IMR-90 (cell line): ENCODE data around the gene HES1. TPM values are rescaled to one million over a fixed set of nuclear protein-coding genes. Genes with fewer than 3 reads are reported as not detected.

Experiments
- ATAC-seq: fragments of 200-7000 bp; cut with Tn5 transposase; 2 replicates; pipeline ENCODE4 v1.9.1; 2020; ENCODE audit warnings: low read depth, mild to moderate bottlenecking, moderate library complexity
- BruUV-seq: library from RNA; stranded (reverse); fragments of 400-500 nt; replicated peaks from 2 replicates; lab custom pipeline; 2021; lab: Mats Ljungman, UMichigan
- CTCF ChIA-PET: fragments of 300-600 bp; formaldehyde crosslinking; extraction: SDS; loops from one replicate; lab custom pipeline; 2021; ENCODE audit warnings: antibody characterized with exemption; lab: Yijun Ruan, JAX
- POLR2A ChIA-PET: fragments of 300-600 bp; sonication (Branson Sonifier 250); formaldehyde crosslinking; loops from one replicate; lab custom pipeline; 2022; ENCODE audit warnings: antibody characterized with exemption; ENCODE audit not compliant: unreplicated experiment; lab: Charles Lee
- DNase-seq: peaks from one replicate; pipeline ENCODE4 v3.0.0; 2013
- H2AFZ ChIP-seq: replicated peaks from 2 replicates; pipeline ENCODE3; 2013; ENCODE audit warnings: low read length, mild to moderate bottlenecking; ENCODE audit not compliant: poor library complexity
- H2AK5ac ChIP-seq: 2 replicates; pipeline ENCODE4 v1.6.1; 2013; ENCODE audit warnings: low read depth, low read length, inconsistent platforms
- H2AK9ac ChIP-seq: replicated peaks from 2 replicates; pipeline ENCODE3; 2013; ENCODE audit warnings: mild to moderate bottlenecking, low read depth, low read length, moderate library complexity; ENCODE audit not compliant: poor library complexity
- H2BK120ac ChIP-seq: 2 replicates; pipeline ENCODE4 v1.6.1; 2013; ENCODE audit warnings: low read depth, low read length, inconsistent platforms
- H2BK15ac ChIP-seq: 3 replicates; pipeline ENCODE4 v1.6.1; 2013; ENCODE audit warnings: low read depth, low read length, inconsistent platforms
- H2BK20ac ChIP-seq: 2 replicates; pipeline ENCODE4 v1.6.1; 2013; ENCODE audit warnings: low read depth, mild to moderate bottlenecking, inconsistent platforms, low read length, moderate library complexity
- H2BK5ac ChIP-seq: 2 replicates; pipeline ENCODE4 v1.6.1; 2013; ENCODE audit warnings: mild to moderate bottlenecking, low read depth, low read length, inconsistent platforms; ENCODE audit not compliant: poor library complexity, severe bottlenecking
- H3K14ac ChIP-seq: replicated peaks from 2 replicates; pipeline ENCODE4 v1.6.1; 2013; ENCODE audit warnings: low read depth, low read length, inconsistent platforms
- H3K18ac ChIP-seq: 2 replicates; pipeline ENCODE4 v1.6.1; 2013; ENCODE audit warnings: low read depth, low read length, control low read depth
- H3K23ac ChIP-seq: 2 replicates; pipeline ENCODE4 v1.6.1; 2013; ENCODE audit warnings: low read depth, low read length, inconsistent platforms
- H3K27ac ChIP-seq: 2 replicates; pipeline ENCODE4 v1.5.1; 2013; ENCODE audit warnings: mild to moderate bottlenecking, control low read depth, low read length; ENCODE audit not compliant: insufficient read depth
- H3K27me3 ChIP-seq: 2 replicates; pipeline ENCODE4 v1.6.1; 2013; ENCODE audit warnings: low read length; ENCODE audit not compliant: control insufficient read depth, insufficient read depth
- H3K36me3 ChIP-seq: 2 replicates; pipeline ENCODE4 v1.6.1; 2013; ENCODE audit warnings: low read length, mixed read lengths; ENCODE audit not compliant: control insufficient read depth, insufficient read depth
- H3K4ac ChIP-seq: 2 replicates; pipeline ENCODE4 v1.6.1; 2013; ENCODE audit warnings: low read depth, low read length, inconsistent platforms
- H3K4me1 ChIP-seq: 2 replicates; pipeline ENCODE4 v1.6.1; 2013; ENCODE audit warnings: low read length, mixed read lengths; ENCODE audit not compliant: control insufficient read depth, insufficient read depth
- H3K4me2 ChIP-seq: 2 replicates; pipeline ENCODE4 v1.6.1; 2013; ENCODE audit warnings: low read depth, mild to moderate bottlenecking, control low read depth, low read length, moderate library complexity
- H3K4me3 ChIP-seq: 2 replicates; pipeline ENCODE4 v1.5.1; 2013; ENCODE audit warnings: low read depth, mild to moderate bottlenecking, control low read depth, low read length, moderate library complexity; ENCODE audit not compliant: insufficient read depth
- H3K56ac ChIP-seq: 2 replicates; pipeline ENCODE4 v1.6.1; 2013; ENCODE audit warnings: low read length, inconsistent platforms; ENCODE audit not compliant: insufficient read depth; ENCODE audit errors: extremely low read depth
- H3K79me1 ChIP-seq, 2 experiments: 2 replicates each; pipeline ENCODE4 v1.6.1; 2013; ENCODE audit warnings: low read length in 2 of 2, inconsistent platforms in 1 of 2, low read depth in 1 of 2
- H3K9ac ChIP-seq: 2 replicates; pipeline ENCODE4 v1.6.1; 2013; ENCODE audit warnings: low read depth, low read length, control low read depth
- H3K9me1 ChIP-seq: 2 replicates; pipeline ENCODE4 v1.6.1; 2013; ENCODE audit warnings: low read length, inconsistent platforms; ENCODE audit not compliant: insufficient read depth
- H3K9me3 ChIP-seq: 2 replicates; pipeline ENCODE4 v1.6.1; 2013; ENCODE audit warnings: low read length; ENCODE audit not compliant: control insufficient read depth, insufficient read depth
- H4K20me1 ChIP-seq: 2 replicates; pipeline ENCODE4 v1.6.1; 2013; ENCODE audit warnings: low read length, inconsistent platforms; ENCODE audit not compliant: insufficient read depth
- H4K5ac ChIP-seq: 2 replicates; pipeline ENCODE4 v1.6.1; 2013; ENCODE audit warnings: mild to moderate bottlenecking, low read depth, low read length, control low read depth
- H4K8ac ChIP-seq, 2 experiments: 2 replicates each; pipeline ENCODE4 v1.6.1; 2013; ENCODE audit warnings: low read depth in 2 of 2, low read length in 2 of 2, control low read depth in 1 of 2, inconsistent platforms in 1 of 2
- H4K91ac ChIP-seq: 2 replicates; pipeline ENCODE4 v1.6.1; 2013; ENCODE audit warnings: low read depth, low read length, inconsistent platforms; ENCODE audit not compliant: insufficient read depth
- BHLHE40 ChIP-seq: fragments of 150-350 bp; IDR thresholded peaks from 2 replicates; pipeline ENCODE4 v1.6.1; 2016; ENCODE audit warnings: mild to moderate bottlenecking, low read depth, low read length
- CEBPB ChIP-seq: IDR thresholded peaks from 2 replicates; pipeline ENCODE4 v1.6.1; 2012; ENCODE audit warnings: low read depth, low read length, improper control_type of control experiment
- MAZ ChIP-seq: IDR thresholded peaks from 2 replicates; pipeline ENCODE4 v1.6.1; 2012; ENCODE audit warnings: low read depth, mild to moderate bottlenecking, low read length, improper control_type of control experiment, moderate library complexity, borderline replicate concordance
- MXI1 ChIP-seq: IDR thresholded peaks from 2 replicates; pipeline ENCODE4 v1.6.1; 2012; ENCODE audit warnings: low read depth, mild to moderate bottlenecking, low read length, moderate library complexity, borderline replicate concordance
- NFE2L2 ChIP-seq: fragments of 150-350 bp; IDR thresholded peaks from 2 replicates; pipeline ENCODE4 v1.6.1; 2016; ENCODE audit warnings: low read depth, mild to moderate bottlenecking, low read length
- RAD21 ChIP-seq: IDR thresholded peaks from 2 replicates; pipeline ENCODE4 v1.6.1; 2012; ENCODE audit warnings: low read length, improper control_type of control experiment
- WGBS, 2 experiments: methylation state at CpG; one replicate each; pipeline versions ENCODE4 v1.1.5 to v1.1.7; 2013; ENCODE audit warnings: missing lambda C conversion rate in 2 of 2; ENCODE audit not compliant: insufficient read length in 1 of 2; ENCODE audit errors: extremely low coverage in 2 of 2; 5-methylcytosine and 5-hydroxymethylcytosine counted together
- dilution Hi-C: fragments of 300-500 bp; cut with HindIII; formaldehyde crosslinking; loops from one replicate; pipeline ENCODE4 v1.14.3; 2018; ENCODE audit warnings: low sequenced_read_pairs; ENCODE audit not compliant: unreplicated experiment
- in situ Hi-C: fragments of 300-500 bp; cut with MboI; formaldehyde crosslinking; loops from 3 replicates; pipeline ENCODE4 v1.14.3; 2019; ENCODE audit warnings: low sequenced_read_pairs, inconsistent platforms, mixed read lengths
- intact Hi-C: fragments of 100-400 bp; cut with micrococcal nuclease; formaldehyde crosslinking; loops from 2 replicates; pipeline ENCODE4 v1.10.0; 2022
- polyA plus RNA-seq, 3 experiments: library from polyadenylated mRNA; depleted of rRNA; stranded (reverse); fragments of >200 nt; gene quantifications; 2 replicates each; pipeline ENCODE4 v1.2.3, GENCODE V29; 2012; ENCODE audit warnings: low replicate concordance in 1 of 3
- total RNA-seq: library from RNA; depleted of rRNA; stranded (reverse); fragments of >200 nt; gene quantifications from 2 replicates; pipeline ENCODE4 v1.2.3, GENCODE V29; 2012
- TF ChIP-seq, protein P1 (sequence below): fragments of 150-350 bp; IDR thresholded peaks from 2 replicates; pipeline ENCODE4 v1.6.1; 2016; ENCODE audit warnings: low read depth, mild to moderate bottlenecking, low read length, moderate library complexity, borderline replicate concordance

Gene HES1
- total and polyA plus RNA-seq, 2 of the 4 experiments (the other 2 are of a cell fraction): 3.6 to 6.7 TPM

DNA sequence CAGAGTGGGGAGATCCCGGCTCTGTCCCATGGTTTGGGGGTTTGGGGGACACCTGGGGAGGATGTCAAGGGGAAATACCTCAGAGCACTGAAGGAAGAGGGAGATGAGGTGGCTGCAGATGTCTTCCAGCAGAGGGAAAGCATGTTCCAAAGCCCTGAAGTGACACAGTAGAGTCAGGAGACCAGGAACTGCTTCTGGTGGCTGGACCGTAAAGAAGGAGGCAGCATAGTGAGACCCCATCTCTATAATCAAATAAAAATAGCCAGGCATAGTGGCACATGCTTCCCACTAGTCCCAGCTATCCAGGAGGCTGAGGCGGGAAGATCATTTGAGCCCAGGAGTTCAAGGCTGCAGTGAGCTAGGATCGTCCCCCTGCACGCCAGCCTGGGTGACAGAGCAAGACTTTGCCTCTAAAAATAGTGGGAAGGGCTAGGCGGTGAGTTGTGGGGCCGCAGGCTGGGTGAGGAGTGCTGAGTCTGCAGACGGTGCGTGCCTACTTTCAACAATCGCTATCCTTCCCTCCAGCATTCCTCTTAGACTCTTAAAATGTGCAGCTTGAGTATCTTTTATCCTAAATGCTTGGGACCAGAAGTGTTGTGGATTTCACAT is 26.2 kb downstream of the HES1 start:
- Histone ChIP-seq H4K5ac (no peak overlapping the region), H4K91ac (no peak overlapping the region), H3K9me1 (no peaks in the 10 kb centered on the region), H2BK120ac (no peak overlapping the region), H3K27ac (no peak overlapping the region), H3K36me3 (no peaks in the 10 kb centered on the region), H3K4ac (no peak overlapping the region), H3K18ac (no peak overlapping the region), H2BK15ac (no peak overlapping the region), H3K23ac (no peak overlapping the region), H3K14ac (no peak overlapping the region), H2BK5ac (no peak overlapping the region), H3K27me3 (peaks cover 63% of the 10 kb centered on the region), H4K20me1 (no peaks in the 10 kb centered on the region), H3K9me3 (no peaks in the 10 kb centered on the region), H2AK5ac (no peak overlapping the region), H3K4me1 (no peaks in the 10 kb centered on the region), H4K8ac (no peak overlapping the region), H2AFZ (no peak overlapping the region), H3K4me2 (no peak overlapping the region), H3K4me3 (no peak overlapping the region), H3K56ac (no peak overlapping the region), H2BK20ac (no peak overlapping the region), H3K9ac (no peak overlapping the region), H2AK9ac (no peak overlapping the region), H3K79me1 (no peaks in the 10 kb centered on the region)
- CTCF ChIA-PET: no interaction called here
- WGBS, 2 experiments: 50% methylated on average over 1 of the region's 10 CpGs; no CpG with 5 or more reads in 1 of the 2 experiments
- dilution Hi-C loops (no loop called here), intact Hi-C loops (no loop called here), in situ Hi-C loops (no loop called here)
- DNase-seq (no peak), ATAC-seq (no peak)
- no TSS peak for BruUV-seq
- TF ChIP-seq RAD21 (no peak), NFE2L2 (no peak), BHLHE40 (no peak), CEBPB (no peak), MAZ (no peak), MXI1 (no peak)
- TF ChIP-seq, protein P1, sequence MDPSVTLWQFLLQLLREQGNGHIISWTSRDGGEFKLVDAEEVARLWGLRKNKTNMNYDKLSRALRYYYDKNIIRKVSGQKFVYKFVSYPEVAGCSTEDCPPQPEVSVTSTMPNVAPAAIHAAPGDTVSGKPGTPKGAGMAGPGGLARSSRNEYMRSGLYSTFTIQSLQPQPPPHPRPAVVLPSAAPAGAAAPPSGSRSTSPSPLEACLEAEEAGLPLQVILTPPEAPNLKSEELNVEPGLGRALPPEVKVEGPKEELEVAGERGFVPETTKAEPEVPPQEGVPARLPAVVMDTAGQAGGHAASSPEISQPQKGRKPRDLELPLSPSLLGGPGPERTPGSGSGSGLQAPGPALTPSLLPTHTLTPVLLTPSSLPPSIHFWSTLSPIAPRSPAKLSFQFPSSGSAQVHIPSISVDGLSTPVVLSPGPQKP: no peak
- POLR2A ChIA-PET: no interaction called here
